COLO829 (cell line): ENCODE data around the gene SHROOM3.

ENCODE experiments used
- DNase-seq: peaks from one replicate; pipeline ENCODE4 v3.0.0; 2012; ENCODE audit warnings: low spot score

Gene SHROOM3

DNA sequence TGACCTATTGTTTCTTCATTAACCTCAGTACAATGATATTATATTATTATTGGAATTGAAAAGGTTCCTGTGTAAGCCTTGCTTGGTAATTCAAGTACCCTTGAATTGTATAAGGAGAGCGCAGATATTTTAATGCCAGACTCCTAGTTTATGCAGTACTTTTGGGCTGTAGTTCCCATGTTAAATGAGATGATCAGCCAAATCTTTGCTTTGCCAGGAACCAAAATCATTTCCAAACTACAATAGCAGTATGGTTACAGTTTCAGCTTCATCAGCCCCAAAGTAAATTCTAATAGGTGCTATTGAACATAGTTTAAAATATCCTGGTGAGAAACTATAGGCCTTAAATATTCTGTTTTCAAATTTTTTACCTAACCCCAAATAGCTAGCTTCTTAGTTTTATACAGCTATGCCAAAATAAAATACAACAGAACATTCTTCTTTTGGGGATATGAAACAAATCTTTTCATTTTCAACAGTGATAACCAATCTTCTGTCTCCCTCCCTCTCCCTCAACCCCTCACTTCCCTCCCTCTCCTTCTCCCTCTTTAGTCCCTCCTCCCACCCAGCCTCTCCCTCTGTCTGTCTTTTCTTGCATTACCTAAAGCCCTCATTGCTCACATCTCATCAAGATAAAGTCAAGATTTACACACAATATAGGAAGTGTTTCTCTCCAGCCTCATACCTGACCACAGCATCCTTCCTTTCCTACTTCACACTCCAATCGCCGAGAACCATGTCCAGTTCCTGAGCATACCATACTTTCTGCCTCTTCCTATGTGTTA, 190.1 kb downstream of the SHROOM3 start:
- DNase-seq, result no peak

DNA sequence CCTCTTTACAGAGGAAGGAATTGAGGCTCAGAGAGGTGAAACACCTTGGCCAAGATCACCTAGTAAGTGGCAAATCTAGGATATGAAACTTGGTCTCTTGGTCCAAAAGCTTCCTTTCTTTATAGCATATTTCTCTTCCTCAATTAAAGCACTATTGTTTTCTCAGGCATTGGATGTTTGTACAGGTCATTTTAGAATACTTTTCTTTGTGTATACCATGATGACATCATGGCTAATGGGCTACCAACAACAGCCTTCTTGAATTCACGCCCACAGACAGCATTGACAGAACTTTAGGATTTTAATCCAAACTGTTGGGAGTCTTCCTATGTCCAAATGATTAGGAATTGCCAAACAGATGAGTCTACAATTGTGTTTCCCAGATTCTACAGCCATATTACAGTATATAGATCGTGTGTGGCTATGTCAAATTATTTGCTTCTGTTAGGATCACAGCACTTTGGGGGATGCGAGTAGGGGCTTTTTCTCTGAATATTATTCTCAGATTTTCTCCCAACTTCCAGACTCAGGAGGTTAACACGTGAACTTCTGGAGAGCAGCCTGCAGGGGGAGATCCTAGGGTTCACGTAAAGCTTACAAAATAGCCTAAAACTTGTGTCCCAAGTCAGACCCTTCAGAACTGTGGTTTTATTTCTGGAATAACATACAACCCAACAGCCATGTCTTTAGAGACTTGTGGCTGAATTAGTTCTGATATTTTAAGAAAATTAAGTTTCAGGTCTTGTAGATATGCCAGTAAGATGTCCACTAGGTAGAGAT, 191.8 kb downstream of the SHROOM3 start:
- peak; percentile 37 for DNase-seq

DNA sequence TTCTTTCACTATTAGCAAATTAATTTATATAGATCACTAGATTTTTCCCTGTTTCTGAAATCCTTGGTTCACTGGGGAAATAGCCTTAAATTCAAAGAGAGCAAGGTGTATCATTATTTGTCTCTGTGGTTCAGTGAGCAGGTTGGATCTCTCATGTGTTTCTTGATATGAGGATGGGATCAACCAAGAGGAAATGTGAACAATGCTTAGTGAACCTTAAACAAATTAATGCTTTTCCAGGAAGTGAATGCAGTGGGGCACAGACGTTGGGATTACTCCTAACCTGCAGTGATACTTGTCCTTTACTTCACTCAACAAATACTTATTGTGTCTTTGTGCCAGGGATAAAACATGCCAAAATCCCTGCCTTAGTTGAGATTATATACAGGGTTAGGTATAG, 193.2 kb downstream of the SHROOM3 start:
- no peak for DNase-seq

- DNase-seq, result no peak
Measured at GRCh38 chr4:76630741-76631140, 195.7 kb downstream of the SHROOM3 start.

GRCh38 chr4:76634220-76634619, 199.2 kb downstream of the SHROOM3 start:
- no peak for DNase-seq

DNA sequence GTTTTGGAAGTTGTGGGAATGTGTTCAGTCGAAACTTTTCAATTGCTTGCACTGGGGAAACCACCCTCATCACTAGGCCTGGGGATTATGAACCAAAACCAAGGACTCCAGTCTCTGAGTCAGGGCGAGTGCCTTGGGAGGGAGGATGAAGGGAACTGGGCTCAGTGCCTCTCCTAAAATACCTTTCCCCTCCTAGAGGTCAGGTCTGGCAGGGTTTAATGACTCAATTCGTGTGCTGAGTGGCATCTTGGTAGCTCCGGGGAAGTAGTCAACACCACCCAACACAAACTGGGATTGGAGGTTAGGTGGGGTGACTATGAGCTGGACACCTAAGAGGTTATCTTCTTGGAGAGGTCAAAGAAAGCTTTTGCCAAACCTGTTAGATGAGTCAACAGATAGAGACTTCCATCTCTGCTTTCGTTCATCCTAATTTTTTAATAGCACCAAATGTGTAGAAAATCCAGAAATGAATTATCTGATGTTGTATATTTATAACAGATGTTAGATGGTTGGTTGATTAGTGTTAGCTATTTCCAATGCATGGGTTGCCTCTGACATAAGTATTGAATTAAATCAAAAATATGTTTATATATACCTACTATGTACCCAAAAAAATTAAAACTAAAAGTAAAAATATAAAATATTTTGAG, 202.8 kb downstream of the SHROOM3 start:
- no peak for DNase-seq

DNA sequence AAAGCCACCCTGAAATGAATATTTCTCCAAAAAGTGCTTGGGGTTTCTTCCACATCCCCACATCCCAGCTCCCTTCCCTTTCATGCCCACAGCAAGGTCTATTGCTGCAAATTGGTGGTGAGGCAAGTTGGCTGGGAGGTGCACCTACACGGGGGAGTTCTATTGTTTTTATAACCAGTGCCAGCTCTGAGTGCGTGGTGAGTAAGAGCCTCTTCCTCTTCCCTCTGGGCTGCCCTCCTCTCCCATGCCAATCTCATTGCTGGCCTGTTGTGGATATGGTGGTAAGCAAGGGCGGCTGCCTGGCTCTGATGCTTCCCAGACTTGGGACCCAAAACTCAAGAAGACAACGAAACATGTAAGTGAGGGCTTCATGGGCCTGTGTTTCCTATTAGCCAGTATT, 204.3 kb downstream of the SHROOM3 start:
- DNase-seq, result no peak

DNA sequence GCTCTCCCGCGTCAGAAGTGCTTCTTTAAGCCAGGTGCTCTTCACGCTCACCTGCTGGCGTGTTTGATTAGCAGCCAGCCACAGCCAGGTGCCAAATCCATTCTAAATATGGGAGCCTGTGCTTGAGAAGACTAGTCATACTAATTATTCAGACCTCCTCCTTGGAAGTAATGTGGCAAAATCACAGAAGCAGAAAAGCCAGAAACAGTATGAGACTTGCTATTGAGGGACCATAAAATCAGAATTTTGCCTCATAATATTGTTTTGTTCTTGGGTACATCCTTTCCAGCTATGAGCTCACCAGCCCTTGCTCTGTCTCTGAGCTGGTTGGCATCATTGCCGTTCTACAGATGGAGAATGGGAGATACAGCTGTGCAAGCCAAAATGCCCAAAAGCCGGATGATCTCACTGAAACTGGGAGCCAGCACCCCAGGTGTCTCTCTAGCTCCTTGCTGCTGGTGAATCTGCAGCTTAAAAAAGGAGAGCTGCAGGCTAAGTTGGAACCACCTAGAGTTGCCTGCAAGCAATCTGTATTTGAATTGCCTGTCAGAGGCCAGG, 205.4 kb downstream of the SHROOM3 start:
- no peak for DNase-seq

GRCh38 chr4:76641351-76641750, 206.3 kb downstream of the SHROOM3 start:
- DNase-seq, result no peak

DNA sequence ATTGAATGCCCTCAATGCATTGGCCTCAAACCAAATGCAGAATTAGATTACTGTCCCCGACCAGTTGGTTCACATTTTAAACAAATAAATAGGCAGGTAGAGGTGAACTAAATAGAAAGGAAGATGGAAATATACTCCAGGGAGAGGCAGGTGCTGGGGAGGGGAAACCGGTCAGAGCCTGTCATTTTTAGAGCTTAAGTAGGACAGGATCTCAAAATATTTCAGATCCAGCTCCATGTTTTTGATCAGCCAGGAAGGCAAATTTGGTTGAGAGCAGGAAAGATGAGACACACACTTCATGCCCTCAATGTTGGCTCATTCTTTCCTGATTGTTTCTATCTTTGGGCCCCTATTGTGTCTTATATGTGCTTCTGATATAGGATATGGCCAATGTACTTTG, 206.7 kb downstream of the SHROOM3 start:
- no peak for DNase-seq

GRCh38 chr4:76644831-76645485, 209.9 kb downstream of the SHROOM3 start:
- no peak for DNase-seq

- no peak for DNase-seq
Measured at GRCh38 chr4:76649086-76649485, 214.1 kb downstream of the SHROOM3 start.

GRCh38 chr4:76651616-76652015, 216.6 kb downstream of the SHROOM3 start:
- no peak for DNase-seq

GRCh38 chr4:76652389-76652788, 217.4 kb downstream of the SHROOM3 start:
- no peak for DNase-seq

DNA sequence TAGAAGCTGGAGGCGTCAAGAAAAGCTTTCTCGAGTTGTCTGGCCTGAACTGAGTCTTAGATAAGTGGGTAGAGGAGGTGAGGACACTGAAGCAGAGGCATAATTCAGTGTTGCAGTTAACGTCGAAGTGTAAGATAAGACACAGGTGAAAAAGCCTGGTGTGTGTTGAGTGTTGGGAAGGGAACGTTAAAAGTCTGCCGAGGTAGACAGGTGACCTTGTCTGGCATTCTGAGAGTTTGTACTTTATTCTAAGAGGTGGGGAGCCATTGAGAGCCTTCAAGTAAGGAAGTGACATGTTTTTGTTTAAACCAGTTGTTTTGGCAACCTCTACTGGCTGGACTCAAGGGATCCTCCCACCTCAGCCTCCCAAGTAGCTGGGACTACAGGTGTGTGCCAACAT, 219.1 kb downstream of the SHROOM3 start:
- no peak for DNase-seq

GRCh38 chr4:76654791-76655190, 219.8 kb downstream of the SHROOM3 start:
- no peak for DNase-seq

DNA sequence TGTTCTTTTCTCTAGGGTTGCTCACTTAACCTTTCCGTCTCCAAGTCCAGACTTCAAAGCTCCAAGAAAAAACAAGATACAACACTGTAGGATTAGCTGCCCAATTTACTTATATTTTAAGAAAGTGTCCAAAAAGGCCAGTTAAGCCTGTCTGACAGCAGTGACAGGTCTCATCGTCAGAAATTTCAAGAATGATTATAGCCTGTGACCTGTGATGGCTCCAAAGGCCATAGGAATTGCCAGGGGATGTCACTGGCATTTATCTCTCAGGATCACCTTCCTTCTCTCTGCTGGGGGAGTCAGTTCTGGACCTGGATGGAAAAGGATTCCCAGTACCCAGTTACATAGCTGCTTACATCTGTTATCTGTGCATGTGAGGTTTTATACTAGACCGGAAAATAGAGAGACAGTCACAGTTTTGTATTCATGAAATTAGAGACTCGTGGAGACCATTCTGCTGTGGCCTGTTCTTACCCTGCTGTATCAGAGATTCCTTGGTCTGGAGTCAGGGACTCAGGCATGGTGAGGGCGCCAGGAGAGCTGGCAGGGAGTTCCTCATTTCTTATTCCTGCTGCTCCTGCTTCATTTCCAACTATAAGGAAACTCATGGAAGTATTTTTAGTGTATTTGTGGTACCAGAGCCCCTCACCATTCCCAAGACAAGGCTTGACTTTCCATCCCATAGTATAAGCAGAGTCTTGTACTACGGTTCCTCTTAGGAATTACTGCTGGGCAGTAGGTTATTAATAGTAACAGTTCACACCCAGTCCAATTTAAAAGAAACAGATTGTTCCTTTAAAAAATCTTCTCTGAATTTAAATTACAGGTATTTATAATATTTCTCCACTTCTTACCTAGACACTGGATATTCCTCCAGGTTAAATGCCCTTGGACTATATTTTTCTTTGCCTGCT, 220.8 kb downstream of the SHROOM3 start:
- DNase-seq, result no peak

GRCh38 chr4:76657443-76657842, 222.4 kb downstream of the SHROOM3 start:
- DNase-seq, result no peak

- peak; percentile 87 for DNase-seq
Measured at GRCh38 chr4:76658231-76659102, 223.4 kb downstream of the SHROOM3 start.

DNA sequence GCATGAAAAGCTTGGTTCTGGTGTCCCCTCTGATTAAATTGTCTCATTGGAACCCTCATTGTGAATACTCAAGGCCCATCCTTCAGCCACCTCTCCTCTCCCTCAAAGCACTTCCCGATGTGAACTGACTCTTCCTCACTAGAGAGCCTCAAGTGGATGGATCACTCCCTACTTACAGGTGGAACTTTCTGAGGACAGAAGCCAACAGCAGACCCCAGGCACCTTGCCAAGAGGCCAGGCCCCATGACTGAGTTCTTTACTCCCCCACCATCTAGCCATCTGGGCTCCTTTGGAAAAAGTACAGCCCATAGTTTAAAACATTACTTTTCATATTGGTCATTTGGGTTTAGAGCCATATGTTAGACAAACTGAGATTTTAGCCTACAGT, 224.1 kb downstream of the SHROOM3 start:
- DNase-seq, result no peak
